Adipose tissue (tissue), 3 donors: ENCODE data around the gene DOCK2. TPM values are rescaled to one million over a fixed set of nuclear protein-coding genes. Genes with fewer than 3 reads are reported as not detected.
"Not testable (repeated sequence)": the region's sequence is repeated elsewhere in the genome, so short reads cannot be mapped to it uniquely, and the experiment has no call there.

Experiments
- H3K27ac ChIP-seq: one replicate; pipeline ENCODE4 v1.5.1; 2013; ENCODE audit warnings: low read depth, low read length
- WGBS, 3 donors: extraction: QIAGEN DNeasy Blood & Tissue Kit; methylation state at CpG; one replicate each; pipeline ENCODE4 v1.1.7; 2013; 5-methylcytosine and 5-hydroxymethylcytosine counted together
- polyA plus RNA-seq, 3 donors: library from polyadenylated mRNA; stranded (reverse); fragments of 200-250 nt; gene quantifications; one replicate each; pipeline ENCODE4 v1.2.3, GENCODE V29; 2013
- donor health status: healthy with polysubstance abuse.
- donor health status: Bipolar disorder and iron deficiency.
- donor health status: healthy.

DOCK2 gene
- polyA plus RNA-seq, 3 donors = 1.3 to 7.0 (median 6.8) TPM

DNA sequence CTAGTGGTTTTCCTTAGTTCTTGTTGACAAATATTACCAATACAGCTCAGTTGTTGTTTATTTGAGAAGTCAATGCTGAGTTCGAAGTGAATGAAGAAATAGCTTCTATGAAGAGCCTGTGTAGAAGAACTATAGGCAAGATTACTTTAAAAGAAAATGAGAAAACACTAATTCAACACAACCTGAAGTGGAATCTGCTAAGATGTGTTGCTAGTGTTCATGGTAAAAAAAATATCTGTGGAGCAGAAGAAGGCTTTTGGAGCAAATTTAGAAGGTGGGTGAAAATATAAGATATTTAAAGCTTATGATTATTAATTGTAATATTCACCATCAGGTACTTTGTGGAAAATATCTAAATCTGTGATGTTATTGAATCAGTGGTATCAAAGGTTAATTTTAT, 2.5 kb upstream of the DOCK2 start:
- no peak overlapping the region for H3K27ac ChIP-seq
- 57 to 88% (median 86%) methylated on average over 1 of the region's 1 CpG for WGBS, 3 donors

DNA sequence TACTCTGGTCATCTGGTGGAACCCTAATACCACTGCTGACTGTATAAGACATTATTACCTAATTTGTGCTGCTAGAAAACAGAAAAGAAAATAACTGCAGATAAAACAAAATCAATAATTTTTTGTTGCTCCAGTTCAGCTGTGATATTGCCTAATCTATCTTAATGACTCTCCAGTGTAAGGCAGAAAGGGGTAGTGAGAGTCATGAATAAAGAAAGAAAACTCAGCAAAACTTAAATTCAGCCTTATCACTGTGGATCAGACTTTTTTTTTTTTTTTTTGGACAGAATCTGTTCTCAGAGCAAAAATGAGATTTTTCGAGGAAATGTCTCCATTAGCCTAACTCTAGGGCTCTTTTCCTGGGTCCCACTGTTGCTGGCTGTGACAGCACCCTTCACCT, 1.1 kb upstream of the DOCK2 start:
- WGBS, 3 donors = 37 to 65% (median 58%) methylated on average over 1 of the region's 1 CpG
- H3K27ac ChIP-seq = no peak overlapping the region

DNA sequence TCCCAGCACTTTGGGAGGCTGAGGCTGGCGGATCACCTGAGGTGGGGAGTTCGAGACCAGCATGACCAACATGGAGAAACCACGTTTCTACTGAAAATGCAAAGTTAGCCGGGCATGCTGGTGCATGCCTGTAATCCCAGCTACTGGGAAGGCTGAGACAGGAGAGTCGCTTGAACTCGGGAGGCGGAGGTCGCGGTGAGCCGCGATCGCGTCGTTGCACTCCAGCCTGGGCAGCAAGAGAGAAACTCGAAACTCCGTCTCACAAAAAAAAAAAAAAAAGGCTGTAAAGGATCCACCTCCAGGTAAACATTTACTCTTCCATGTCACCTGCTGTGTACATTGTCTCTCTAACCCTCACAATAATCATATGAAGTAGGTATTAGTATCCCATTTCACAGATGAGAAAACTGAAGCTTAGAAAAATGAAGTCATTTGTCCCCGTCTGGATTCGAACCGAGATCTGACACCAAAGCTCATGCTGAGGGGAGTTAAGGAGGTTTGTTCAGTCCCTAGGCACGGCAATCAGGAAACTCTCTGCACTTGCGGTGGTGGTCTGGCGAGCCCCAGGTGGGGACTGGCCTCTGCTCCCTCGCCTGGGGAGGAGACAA, 494 bp upstream of the DOCK2 start:
- 25 to 51% (median 45%) methylated on average over 23 of the region's 23 CpGs for WGBS, 3 donors
- H3K27ac ChIP-seq = no peak overlapping the region

DNA sequence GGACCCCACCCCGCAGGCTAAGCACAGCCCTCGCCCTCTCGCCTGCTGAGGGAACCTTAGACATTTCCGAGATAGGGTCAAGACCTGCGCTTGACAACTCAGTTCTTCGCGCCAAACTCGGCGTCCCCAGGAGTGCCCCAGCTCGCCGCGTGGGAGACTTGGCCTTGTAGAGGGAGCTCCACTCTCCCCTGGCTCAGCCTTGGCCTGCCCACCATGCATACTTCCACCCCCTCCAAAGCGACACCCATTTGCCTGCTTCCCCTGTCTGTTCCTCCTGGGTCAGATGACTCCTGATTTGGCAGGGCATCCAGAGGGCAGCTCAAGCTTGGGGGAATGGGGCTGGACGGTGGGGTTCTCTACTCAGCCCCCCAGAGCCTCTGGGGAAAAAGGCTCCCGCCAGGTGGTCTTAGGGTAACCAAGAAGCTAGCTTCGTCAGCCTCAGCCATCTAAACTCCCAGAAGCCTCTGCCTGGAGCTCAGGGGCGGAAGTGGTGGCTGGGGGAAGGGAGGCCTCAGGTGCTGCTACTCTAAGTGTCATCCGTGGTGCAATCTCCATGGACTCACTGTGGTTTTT, 560 bp downstream of the DOCK2 start:
- no peak overlapping the region for H3K27ac ChIP-seq
- WGBS, 3 donors = 9 to 17% (median 11%) methylated on average over 16 to 18 of the region's 18 CpGs

DNA sequence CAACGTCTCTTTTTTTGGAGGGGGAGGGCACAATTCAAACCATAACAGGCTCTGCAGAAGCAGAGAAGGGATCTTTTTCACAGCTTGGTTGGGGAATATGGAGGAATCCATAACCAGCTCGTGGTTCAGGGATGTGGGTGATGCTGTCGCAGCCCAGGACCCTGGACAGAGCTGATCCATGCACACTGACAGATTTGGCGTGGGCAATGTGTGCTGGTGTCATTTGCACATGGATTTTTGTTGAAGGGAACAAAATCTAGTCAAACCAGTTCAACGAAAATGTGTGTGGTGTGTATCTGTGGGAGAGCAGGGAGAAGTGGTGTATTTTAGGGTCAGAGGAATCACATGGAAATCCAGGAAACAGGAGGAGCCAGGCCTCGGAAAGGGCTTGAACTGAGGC, 4.2 kb downstream of the DOCK2 start:
- no peak overlapping the region for H3K27ac ChIP-seq
- WGBS, 3 donors = 17 to 50% (median 33%) methylated on average over 6 of the region's 6 CpGs

DNA sequence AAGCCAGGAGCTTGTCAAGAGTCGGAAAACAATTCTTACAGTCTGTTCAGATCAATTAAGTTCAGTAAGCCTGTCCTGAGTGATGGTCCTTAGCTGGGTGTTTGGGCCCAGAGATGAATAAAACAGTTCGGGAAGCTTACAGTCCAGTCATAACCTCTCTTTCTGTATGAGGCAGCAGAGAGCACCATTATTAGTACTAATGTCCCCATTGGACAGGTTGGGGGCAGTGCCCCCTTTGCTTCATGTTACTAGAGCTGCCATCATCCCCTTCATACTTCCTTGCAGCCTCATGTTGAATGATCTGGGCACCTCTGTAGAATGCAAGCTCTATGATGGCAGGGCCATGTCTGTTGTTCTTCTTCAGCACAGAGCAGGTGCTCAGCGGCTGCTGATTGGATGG, 9.8 kb downstream of the DOCK2 start:
- H3K27ac ChIP-seq = no peak overlapping the region
- 75 to 91% (median 87%) methylated on average over 3 of the region's 3 CpGs for WGBS, 3 donors

DNA sequence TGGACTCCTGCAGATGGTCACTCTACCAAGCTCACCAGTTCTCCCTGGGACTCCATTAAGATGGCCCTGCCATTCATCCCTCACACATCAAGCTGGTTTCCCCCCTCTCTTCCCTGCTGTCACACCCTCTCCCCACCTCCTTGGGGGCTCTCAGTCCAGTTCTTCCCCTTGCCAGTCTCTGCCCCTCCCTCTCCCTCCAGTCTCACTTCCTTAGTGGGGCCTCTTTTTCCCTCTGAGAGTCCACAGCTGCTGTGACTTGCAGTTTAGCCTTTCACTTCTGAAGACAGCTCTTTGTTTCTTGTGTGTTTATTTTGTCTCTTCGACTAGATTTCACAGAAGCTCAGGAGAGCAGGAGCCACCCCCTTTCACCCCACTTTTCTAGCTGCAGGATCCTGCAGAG, 10.5 kb downstream of the DOCK2 start:
- no peak overlapping the region for H3K27ac ChIP-seq
- WGBS, 3 donors = 0 to 10% (median 4%) methylated on average over 1 of the region's 1 CpG

DNA sequence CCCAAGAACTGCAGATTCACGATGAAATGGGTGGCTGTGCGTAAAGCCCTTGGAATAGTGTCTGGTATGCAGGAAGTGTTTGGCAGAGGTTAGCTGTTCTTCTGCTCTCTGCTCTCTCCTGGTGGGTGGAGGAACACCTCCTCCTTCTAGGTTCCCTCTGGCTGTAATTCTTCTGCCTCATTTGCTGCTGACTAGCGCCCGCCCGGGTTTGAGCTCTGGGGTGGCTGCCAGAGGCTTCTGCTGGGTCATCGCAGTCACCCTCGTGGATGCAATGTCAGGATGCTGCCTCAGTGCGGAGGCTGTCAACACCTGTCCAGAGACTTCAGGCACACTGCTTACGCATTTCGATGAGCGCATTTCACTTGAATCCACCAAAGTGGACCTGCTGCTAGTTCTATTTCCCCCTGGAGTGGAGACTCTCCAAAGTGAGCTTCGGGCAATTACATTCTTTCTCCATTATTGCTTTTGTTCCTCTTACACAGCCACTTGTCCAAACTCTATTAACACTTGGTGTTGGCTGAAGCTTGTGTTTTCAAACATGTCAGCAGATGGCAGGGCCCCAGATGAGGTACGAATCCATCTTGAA, 11.7 kb downstream of the DOCK2 start:
- WGBS, 3 donors = 55 to 71% (median 62%) methylated on average over 13 of the region's 13 CpGs
- H3K27ac ChIP-seq = no peak overlapping the region

DNA sequence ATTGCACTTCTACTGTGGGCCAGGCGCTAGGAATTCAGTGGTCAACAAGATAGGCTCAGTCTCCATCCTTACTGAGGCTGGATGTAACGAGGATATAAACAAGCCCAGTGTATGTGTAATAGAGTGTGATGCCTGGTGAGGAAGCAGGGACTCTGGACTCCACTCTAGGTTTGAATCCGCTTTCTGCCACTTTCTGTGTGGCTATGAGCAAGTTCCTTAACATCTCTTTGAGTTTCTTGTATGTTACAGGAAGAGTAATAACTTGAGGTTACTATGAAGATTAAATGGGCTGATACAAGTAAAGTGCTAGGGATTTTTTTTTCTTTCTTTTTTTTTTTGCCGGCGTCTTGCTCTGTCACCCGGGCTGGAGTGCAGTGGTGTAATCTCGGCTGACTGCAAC, 12.4 kb downstream of the DOCK2 start:
- no peak overlapping the region for H3K27ac ChIP-seq
- WGBS, 3 donors = 62 to 75% (median 72%) methylated on average over 7 of the region's 7 CpGs

DNA sequence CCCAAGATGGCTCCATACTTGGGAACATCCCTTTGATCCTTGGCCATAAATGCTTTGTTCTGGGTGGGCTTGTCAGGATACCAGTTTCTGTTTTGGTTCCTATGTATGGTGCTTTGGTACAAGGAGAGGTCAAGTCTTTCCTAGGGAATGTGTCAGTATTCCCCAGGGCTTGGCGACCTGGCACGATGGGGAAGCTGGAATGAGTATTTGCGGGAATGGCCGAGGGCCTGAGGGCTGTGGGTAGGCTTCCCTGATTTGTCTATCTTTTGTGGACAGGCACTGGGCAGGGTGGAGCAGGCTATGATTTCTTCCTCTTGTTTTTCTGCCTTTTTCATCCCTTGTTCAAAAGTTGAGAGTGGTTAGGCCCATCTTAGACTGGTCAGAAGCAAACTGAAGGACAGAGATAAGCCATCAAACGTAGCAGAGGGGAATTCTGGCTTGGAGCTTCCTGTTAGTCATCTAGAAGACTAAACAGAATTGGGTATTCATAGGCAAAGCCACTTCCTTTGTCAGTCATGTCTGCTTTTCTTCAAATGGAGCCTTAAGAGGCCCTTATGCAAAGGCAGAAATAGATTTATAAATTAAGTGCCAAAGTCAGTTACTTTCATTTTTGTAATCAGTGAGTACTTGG, 13.7 kb downstream of the DOCK2 start:
- no peak overlapping the region for H3K27ac ChIP-seq
- 63 to 82% (median 69%) methylated on average over 5 of the region's 5 CpGs for WGBS, 3 donors

DNA sequence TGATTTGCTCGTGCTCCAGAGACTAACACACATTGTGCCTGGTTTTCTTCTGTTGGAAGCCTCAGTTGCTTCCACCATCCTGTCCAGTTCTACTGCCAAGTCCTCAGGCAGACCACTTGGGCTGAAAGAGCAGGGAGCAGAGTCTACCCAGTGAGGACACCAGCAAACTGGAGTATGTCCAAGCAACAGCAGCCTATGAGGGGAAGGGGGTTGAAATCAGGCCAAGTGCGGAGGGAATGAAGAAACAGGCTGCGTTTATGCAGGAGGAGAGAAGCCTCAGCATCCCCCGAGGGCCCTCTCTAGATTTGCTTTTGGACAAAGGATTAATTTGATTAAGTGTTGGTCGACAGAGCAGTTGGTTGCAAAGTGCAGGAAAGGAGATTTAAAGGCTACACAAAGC, 14.5 kb downstream of the DOCK2 start:
- 40 to 53% (median 45%) methylated on average over 5 of the region's 5 CpGs for WGBS, 3 donors
- H3K27ac ChIP-seq = no peak overlapping the region

DNA sequence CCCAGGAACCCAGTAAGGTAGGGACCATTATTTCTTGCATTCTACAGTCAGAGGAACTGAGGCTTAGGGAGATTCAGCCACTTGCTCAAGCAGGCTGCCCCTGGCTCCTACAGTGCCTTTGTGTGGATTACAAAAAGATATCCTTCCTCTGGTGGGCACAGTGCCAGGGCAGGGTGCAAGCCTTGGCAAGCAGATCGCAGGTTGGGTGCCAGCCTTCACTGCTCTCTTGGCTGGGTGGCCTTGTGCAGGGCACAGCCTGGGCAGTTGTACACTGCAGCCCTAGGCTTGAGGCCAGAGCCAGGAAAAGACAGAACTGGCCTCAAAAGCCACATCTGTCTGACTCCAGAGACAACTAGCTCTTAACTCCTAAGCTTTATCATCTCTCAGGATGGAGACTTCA, 15.0 kb downstream of the DOCK2 start:
- WGBS, 3 donors = 0 to 24% (median 10%) methylated on average over 1 of the region's 1 CpG
- no peak overlapping the region for H3K27ac ChIP-seq

DNA sequence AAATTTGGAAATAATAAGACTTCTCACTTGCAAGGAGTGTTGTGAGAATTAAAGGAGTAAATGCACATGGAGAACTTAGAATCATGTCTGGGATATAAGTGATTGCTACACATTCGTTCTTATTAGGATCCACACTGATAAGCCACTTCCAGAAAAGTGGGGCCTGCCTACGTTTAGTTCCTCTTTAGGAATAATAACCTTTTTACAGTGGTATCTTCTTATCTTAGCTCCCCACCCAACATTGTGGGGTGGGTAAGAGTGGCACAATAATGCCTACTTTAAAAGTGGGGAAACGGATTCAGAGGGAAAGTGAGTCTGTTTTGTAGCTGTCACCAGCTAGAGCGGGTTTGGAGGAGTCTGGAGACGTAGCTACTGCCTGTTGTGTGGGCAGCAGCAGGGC, 16.0 kb downstream of the DOCK2 start:
- WGBS, 3 donors = 68 to 83% (median 72%) methylated on average over 5 of the region's 5 CpGs
- H3K27ac ChIP-seq = no peak overlapping the region

DNA sequence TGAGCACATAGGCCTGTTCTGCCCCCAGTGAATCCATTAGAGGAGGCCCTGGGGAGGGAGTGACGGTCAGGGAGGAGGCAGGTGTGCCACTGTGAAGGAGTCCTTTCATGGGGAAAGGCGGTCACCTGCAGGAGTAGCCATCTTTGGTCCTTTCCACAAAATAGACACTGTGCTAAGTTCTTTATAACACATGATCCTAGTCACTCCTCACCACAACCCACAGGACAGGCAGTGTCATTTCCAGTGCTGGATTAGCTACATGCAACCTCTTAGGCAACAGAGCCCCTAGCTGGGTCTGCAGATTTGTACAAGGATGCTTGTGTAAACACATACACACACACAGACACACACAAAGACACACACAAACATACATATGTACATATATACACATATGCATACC, 18.3 kb downstream of the DOCK2 start:
- 85 to 94% (median 86%) methylated on average over 2 of the region's 2 CpGs for WGBS, 3 donors
- no peak overlapping the region for H3K27ac ChIP-seq

DNA sequence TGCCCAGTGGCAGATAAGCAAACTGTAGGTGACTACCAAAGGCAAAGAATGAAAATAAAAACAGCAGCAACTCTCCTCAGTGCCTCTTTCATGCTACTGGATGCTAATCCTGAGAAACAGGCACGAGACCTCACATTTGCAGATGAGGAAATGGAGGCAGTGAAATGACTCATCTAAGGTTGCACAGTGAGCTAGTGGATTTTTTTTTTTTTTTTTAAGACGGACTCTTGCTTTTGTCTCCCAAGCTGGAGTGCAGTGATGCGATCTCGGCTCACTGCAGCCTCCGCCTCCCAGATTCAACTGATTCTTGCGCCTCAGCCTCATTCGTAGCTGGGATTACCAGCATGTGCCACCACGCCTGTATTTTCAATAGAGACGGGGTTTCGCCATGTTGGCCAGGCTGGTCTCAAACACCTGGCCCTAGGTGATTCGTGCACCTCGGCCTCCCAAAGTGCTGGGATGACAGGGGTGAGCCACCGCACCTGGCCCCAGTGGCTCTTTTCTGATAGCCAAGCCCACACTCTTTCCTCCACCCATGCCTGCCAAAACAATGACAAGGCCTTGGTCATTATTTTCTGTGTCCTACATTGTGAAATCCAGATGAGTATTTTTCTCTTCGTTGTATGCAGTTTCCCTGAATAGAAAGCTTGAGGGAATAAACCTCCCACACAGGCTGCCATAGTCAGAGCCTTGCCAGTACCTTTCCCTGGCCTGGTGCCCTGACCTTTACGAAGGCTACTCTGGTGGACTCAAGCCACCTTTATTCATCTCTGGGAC, 19.2 kb downstream of the DOCK2 start:
- 83 to 87% (median 86%) methylated on average over 15 of the region's 15 CpGs for WGBS, 3 donors
- no peak overlapping the region for H3K27ac ChIP-seq

DNA sequence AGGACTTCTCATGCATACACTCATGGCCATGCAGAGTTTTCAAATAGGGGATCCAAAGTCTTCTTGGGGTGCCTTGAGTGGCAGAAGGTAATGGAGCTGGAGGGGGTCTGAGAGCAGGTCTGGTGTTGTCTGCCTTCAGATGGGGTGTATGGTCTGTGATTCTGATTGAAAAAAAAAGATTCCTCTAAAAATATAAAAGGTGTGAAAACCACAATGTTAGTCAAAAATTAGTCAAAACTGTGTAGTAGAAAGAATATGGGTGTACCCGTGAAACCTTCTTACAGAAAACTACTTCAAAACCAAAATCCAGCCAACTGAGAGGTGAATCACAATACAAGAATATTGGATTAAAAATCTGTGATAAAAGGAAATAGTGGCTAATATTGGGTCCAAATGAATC, 20.1 kb downstream of the DOCK2 start:
- no peak overlapping the region for H3K27ac ChIP-seq
- 81 to 98% (median 81%) methylated on average over 1 of the region's 1 CpG for WGBS, 3 donors

DNA sequence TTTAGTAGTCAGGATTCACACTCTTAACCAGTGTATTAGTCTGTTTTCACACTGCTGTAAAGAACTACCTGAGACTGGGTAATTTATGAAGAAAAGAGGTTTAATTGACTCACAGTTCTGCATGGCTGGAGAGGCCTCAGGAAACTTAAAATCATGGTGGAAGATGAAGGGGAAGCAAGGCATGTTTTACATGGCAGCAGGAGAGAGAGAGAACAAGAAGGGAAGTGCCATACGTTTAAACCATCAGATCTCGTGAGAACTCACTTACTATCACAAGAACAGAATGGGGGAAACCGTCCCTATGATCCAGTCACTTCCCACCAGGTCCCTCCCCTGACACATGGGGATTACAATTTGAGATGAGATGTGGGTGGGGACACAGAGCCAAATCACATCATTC, 25.4 kb downstream of the DOCK2 start:
- not testable (repeated sequence) for H3K27ac ChIP-seq
- WGBS, 3 donors = 61 to 91% (median 88%) methylated on average over 3 of the region's 3 CpGs

DNA sequence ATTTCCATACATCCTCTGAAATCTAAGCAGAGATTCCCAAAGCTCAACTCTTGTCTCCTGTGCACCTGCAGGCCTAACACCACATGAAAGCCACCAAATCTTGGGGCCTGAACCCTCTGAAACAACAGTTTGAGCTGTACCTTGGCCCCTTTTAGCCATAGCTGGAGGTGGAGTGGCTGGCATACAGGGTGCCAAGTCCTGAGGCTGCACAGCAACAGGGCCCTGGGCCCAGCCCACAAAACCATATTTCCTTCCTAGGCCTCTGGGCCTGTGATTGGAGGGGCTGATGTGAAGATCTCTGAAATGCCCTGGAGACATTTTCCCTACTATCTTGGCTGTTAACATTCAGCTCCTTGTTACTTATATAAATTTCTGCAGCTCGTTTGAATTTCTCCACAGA, 26.5 kb downstream of the DOCK2 start:
- no peak overlapping the region for H3K27ac ChIP-seq
- 60 to 69% (median 61%) methylated on average over 1 of the region's 1 CpG for WGBS, 3 donors

DNA sequence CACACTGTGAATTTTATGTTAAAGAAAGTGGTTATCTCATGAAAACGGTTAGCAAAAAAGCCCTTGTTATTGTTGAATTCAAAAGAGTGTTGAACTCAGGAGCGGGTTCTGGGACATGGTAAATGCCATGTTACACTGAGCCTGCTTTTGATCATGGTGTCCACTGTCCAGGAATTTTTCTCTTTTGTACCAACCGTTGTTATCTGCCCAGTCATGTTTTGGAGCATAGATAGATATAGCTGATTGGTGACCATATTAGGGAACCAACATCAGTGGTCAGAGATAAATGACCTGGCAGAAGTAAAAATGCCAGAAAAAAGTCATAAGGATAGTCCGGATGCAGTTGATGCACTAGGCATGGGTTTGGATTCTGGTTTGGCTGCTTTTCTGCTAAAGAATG, 29.3 kb downstream of the DOCK2 start:
- WGBS, 3 donors = 70 to 83% (median 81%) methylated on average over 4 of the region's 4 CpGs
- H3K27ac ChIP-seq = no peak overlapping the region
